Germinal center (tissue), 1 donor: ENCODE results near the gene FLVCR2.

Experiments used
- DNase-seq: peaks from one replicate; pipeline ENCODE4 v3.0.0; 2012; ENCODE audit warnings: mixed read lengths, low spot score

Gene FLVCR2

GRCh38 chr14:75631453-75631831 lies 53.0 kb downstream of the FLVCR2 start:
- no peak for DNase-seq

GRCh38 chr14:75634848-75635247 lies 56.4 kb downstream of the FLVCR2 start:
- DNase-seq, result no peak

- DNase-seq, result no peak
Measured at GRCh38 chr14:75636100-75636692, 57.8 kb downstream of the FLVCR2 start.

- DNase-seq, result no peak
Measured at GRCh38 chr14:75640876-75641275, 62.5 kb downstream of the FLVCR2 start.

- DNase-seq, result no peak
Measured at GRCh38 chr14:75643985-75644384, 65.6 kb downstream of the FLVCR2 start.

GRCh38 chr14:75645056-75645455 lies 66.6 kb downstream of the FLVCR2 start:
- DNase-seq, result no peak

GRCh38 chr14:75646762-75647161 lies 68.3 kb downstream of the FLVCR2 start:
- no peak for DNase-seq

- DNase-seq, result no peak
Measured at GRCh38 chr14:75647640-75648039, 69.2 kb downstream of the FLVCR2 start.

GRCh38 chr14:75648066-75648838 lies 69.8 kb downstream of the FLVCR2 start:
- no peak for DNase-seq

GRCh38 chr14:75649337-75649736 lies 70.9 kb downstream of the FLVCR2 start:
- DNase-seq, result no peak

- DNase-seq, result no peak
Measured at GRCh38 chr14:75649773-75650172, 71.4 kb downstream of the FLVCR2 start.

GRCh38 chr14:75650253-75651058 lies 72.0 kb downstream of the FLVCR2 start:
- no peak for DNase-seq

- DNase-seq, result no peak
Measured at GRCh38 chr14:75653563-75653962, 75.1 kb downstream of the FLVCR2 start.

- peak; percentile 82 for DNase-seq
Measured at GRCh38 chr14:75654127-75654732, 75.8 kb downstream of the FLVCR2 start.

- no peak for DNase-seq
Measured at GRCh38 chr14:75655235-75655634, 76.8 kb downstream of the FLVCR2 start.

- no peak for DNase-seq
Measured at GRCh38 chr14:75657331-75657730, 78.9 kb downstream of the FLVCR2 start.

GRCh38 chr14:75658957-75659356 lies 80.5 kb downstream of the FLVCR2 start:
- DNase-seq, result no peak

GRCh38 chr14:75660238-75660629 lies 81.8 kb downstream of the FLVCR2 start:
- DNase-seq, result peak; percentile 12

GRCh38 chr14:75660630-75661498 lies 82.4 kb downstream of the FLVCR2 start, which contains the start of the genes ERG28 and TTLL5:
ERG28 (minus strand) TSS chr14:75660876; CDS start chr14:75657502, 3,374 bp downstream.
TTLL5 (plus strand) TSS chr14:75661246; CDS start chr14:75663150, 1,904 bp downstream.
- peak; percentile 100 for DNase-seq

GRCh38 chr14:75661499-75661814 lies 83.0 kb downstream of the FLVCR2 start:
- DNase-seq, result no peak

- DNase-seq, result no peak
Measured at GRCh38 chr14:75662966-75663365, 84.5 kb downstream of the FLVCR2 start.
